ENCODE results near the gene MYH10.

Gene MYH10

DNA sequence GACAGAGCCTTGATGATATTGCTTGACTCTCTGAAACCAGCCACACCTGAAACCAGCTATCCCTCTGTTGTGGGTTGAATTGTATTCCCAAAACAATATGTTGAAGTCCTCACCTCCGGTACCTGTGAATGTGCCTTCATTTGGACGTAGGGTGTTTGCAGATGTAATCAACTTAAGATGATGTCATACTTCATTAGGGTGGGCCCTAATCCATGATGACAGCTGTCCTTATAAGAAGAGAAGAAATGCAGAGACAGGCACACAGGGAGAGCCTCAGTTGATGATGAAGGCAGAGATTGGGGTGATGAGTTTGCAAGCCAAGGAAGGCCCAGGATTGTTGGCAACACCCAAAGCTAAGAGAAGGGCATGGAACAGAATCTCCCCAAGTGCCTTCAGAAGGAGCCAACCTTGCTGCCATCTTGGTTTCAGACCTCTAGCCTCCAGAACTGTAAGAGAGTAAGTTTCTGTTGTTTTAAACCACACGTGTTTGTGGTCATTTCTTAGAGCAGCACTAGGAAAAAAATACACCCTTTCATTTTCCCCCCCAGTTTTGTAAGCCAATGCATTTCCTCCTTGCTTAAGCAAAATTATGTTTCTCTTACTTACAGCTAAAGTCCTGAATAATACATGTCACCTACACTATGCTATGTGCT, 29.4 kb upstream of the MYH10 start:
- no peaks in the 10 kb centered on the region for H3K9me3 ChIP-seq (replicated peaks; ENCODE audit: insufficient read depth, low read length)

DNA sequence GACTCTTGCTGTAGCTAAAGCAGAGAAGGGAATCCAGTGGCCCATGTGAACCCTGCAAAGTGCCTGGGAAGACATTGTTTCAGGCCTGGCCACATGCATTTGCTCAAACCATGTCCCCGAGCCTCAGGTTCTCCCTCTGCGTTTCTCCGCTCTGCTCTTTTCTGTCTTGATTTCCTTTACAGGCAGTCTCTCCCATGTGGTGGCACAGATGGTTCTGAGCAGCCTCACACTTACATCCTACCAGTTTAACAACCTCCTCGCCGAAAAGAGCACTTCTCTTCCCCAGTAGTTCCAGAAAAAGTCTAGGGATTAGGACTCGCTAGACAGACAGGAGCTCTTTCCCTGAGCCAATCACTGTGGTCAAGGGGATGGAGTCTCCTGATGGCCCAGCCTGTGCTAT, 28.3 kb upstream of the MYH10 start:
- Histone ChIP-seq H3K4me1 (ENCODE audit: low read length) (peaks cover 45% of the 10 kb centered on the region), H2AFZ (ENCODE audit: low read length) (no peak overlapping the region), H3K9me3 (replicated peaks; ENCODE audit: insufficient read depth, low read length) (no peaks in the 10 kb centered on the region), H3K79me2 (ENCODE audit: low read length) (no peaks in the 10 kb centered on the region), H3K27ac (ENCODE audit: low read length) (no peak overlapping the region), H3K27me3 (replicated peaks; ENCODE audit: insufficient read depth, low read length) (no peaks in the 10 kb centered on the region), H3F3A (ENCODE audit: insufficient read depth, low read length) (peaks cover 21% of the 10 kb centered on the region), H3K36me3 (replicated peaks; ENCODE audit: insufficient read depth, low read length) (no peaks in the 10 kb centered on the region), H3K9me2 (replicated peaks; ENCODE audit: insufficient read depth, low read length) (no peaks in the 10 kb centered on the region), H3K9ac (ENCODE audit: low read length) (no peak overlapping the region), H4K20me1 (ENCODE audit: insufficient read depth, low read length) (no peaks in the 10 kb centered on the region), H3K4me3 (ENCODE audit: low read length) (no peak overlapping the region), H3K4me2 (ENCODE audit: low read depth, low read length) (no peak overlapping the region)
- TF ChIP-seq, protein P1, sequence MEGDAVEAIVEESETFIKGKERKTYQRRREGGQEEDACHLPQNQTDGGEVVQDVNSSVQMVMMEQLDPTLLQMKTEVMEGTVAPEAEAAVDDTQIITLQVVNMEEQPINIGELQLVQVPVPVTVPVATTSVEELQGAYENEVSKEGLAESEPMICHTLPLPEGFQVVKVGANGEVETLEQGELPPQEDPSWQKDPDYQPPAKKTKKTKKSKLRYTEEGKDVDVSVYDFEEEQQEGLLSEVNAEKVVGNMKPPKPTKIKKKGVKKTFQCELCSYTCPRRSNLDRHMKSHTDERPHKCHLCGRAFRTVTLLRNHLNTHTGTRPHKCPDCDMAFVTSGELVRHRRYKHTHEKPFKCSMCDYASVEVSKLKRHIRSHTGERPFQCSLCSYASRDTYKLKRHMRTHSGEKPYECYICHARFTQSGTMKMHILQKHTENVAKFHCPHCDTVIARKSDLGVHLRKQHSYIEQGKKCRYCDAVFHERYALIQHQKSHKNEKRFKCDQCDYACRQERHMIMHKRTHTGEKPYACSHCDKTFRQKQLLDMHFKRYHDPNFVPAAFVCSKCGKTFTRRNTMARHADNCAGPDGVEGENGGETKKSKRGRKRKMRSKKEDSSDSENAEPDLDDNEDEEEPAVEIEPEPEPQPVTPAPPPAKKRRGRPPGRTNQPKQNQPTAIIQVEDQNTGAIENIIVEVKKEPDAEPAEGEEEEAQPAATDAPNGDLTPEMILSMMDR (IDR thresholded peaks at IDR 0.05; ENCODE audit: low read length), result no peak
- TF ChIP-seq EZH2phosphoT487 (IDR thresholded peaks at IDR 0.05; ENCODE audit: low read length), result no peak
- TF ChIP-seq EZH2 (optimal IDR thresholded peaks at IDR 0.05; ENCODE audit: low read depth, low read length), result no peak
- DNase-seq, result no peak

More for the DNA sequence above, 29.4 kb upstream of the MYH10 start:
- Histone ChIP-seq H3F3A (ENCODE audit: insufficient read depth, low read length) (peaks cover 16% of the 10 kb centered on the region), H3K27ac (ENCODE audit: low read length) (peak overlapping the region; percentile 76), H3K4me3 (ENCODE audit: low read length) (no peak overlapping the region), H2AFZ (ENCODE audit: low read length) (peak overlapping the region; percentile 56), H4K20me1 (ENCODE audit: insufficient read depth, low read length) (no peaks in the 10 kb centered on the region), H3K36me3 (replicated peaks; ENCODE audit: insufficient read depth, low read length) (no peaks in the 10 kb centered on the region), H3K4me1 (ENCODE audit: low read length) (peaks cover 36% of the 10 kb centered on the region), H3K9me2 (replicated peaks; ENCODE audit: insufficient read depth, low read length) (no peaks in the 10 kb centered on the region), H3K27me3 (replicated peaks; ENCODE audit: insufficient read depth, low read length) (no peaks in the 10 kb centered on the region), H3K4me2 (ENCODE audit: low read depth, low read length) (peak overlapping the region; percentile 55; the same call in 1 of the 2 replicates), H3K9ac (ENCODE audit: low read length) (no peak overlapping the region), H3K79me2 (ENCODE audit: low read length) (no peaks in the 10 kb centered on the region)
- DNase-seq, result peak; percentile 81
- TF ChIP-seq EZH2 (optimal IDR thresholded peaks at IDR 0.05; ENCODE audit: low read depth, low read length), result no peak
- TF ChIP-seq EZH2phosphoT487 (IDR thresholded peaks at IDR 0.05; ENCODE audit: low read length), result no peak
- TF ChIP-seq, protein P1 (IDR thresholded peaks at IDR 0.05; ENCODE audit: low read length), result no peak

DNA sequence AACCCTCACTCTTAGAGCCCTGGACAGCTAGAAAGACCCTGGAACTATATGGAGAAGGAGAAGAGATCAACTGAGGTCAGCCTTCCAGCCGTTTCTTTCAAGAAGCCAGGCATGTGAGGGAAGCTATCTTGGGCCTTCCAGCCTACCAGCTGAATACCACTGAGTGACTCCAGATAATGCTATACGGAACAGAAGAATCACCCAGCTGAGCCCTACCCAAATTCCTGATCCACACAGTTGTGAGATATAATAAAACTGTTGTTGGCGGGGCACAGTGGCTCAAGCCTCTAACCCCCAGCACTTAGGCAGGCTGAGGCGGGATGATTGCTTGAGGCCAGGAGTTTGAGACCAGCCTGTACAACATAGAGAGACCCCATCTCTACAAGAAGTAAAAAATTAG, 26.2 kb upstream of the MYH10 start:
- Histone ChIP-seq H3K9me3 (replicated peaks; ENCODE audit: insufficient read depth, low read length) (no peaks in the 10 kb centered on the region), H3K27ac (ENCODE audit: low read length) (no peak overlapping the region), H3K4me1 (ENCODE audit: low read length) (peaks cover 45% of the 10 kb centered on the region), H3F3A (ENCODE audit: insufficient read depth, low read length) (peaks cover 21% of the 10 kb centered on the region), H3K79me2 (ENCODE audit: low read length) (no peaks in the 10 kb centered on the region), H3K4me3 (ENCODE audit: low read length) (no peak overlapping the region), H3K9me2 (replicated peaks; ENCODE audit: insufficient read depth, low read length) (no peaks in the 10 kb centered on the region), H3K9ac (ENCODE audit: low read length) (no peak overlapping the region), H4K20me1 (ENCODE audit: insufficient read depth, low read length) (no peaks in the 10 kb centered on the region), H3K4me2 (ENCODE audit: low read depth, low read length) (no peak overlapping the region), H2AFZ (ENCODE audit: low read length) (no peak overlapping the region), H3K36me3 (replicated peaks; ENCODE audit: insufficient read depth, low read length) (no peaks in the 10 kb centered on the region), H3K27me3 (replicated peaks; ENCODE audit: insufficient read depth, low read length) (no peaks in the 10 kb centered on the region)
- no peak for DNase-seq
- TF ChIP-seq EZH2phosphoT487 (IDR thresholded peaks at IDR 0.05; ENCODE audit: low read length), result no peak
- TF ChIP-seq EZH2 (optimal IDR thresholded peaks at IDR 0.05; ENCODE audit: low read depth, low read length), result no peak

DNA sequence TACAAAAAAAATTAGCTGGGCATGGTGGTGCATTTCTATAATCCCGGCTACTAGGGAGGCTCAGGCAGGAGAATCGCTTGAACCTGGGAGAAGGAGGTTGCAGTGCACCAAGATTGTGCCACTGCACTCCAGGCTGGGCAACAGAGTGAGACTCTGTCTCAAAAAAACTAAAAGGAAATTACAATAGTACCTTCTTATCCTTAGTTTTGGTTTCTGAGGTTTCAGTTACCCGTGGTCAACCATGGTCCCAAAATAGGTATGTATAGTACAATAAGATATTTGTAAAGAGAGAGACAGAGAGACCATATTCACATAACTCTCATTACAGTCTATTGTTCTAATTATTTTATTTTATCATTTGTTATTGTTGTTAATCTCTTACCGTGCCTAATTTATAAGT, 24.3 kb upstream of the MYH10 start:
- H3K27ac ChIP-seq (ENCODE audit: low read length), result peak overlapping the region; percentile 26; the same call in 1 of the 2 replicates
- H3K9ac ChIP-seq (ENCODE audit: low read length), result no peak overlapping the region
- TF ChIP-seq, protein P1 (IDR thresholded peaks at IDR 0.05; ENCODE audit: low read length), result no peak
- TF ChIP-seq EZH2phosphoT487 (IDR thresholded peaks at IDR 0.05; ENCODE audit: low read length), result no peak
- TF ChIP-seq EZH2 (optimal IDR thresholded peaks at IDR 0.05; ENCODE audit: low read depth, low read length), result no peak
- peak overlapping the region; percentile 59; the same call in 1 of the 2 replicates for H3K4me2 ChIP-seq (ENCODE audit: low read depth, low read length)
- no peaks in the 10 kb centered on the region for H4K20me1 ChIP-seq (ENCODE audit: insufficient read depth, low read length)
- no peak overlapping the region for H3K4me3 ChIP-seq (ENCODE audit: low read length)
- no peaks in the 10 kb centered on the region for H3K9me3 ChIP-seq (replicated peaks; ENCODE audit: insufficient read depth, low read length)
- no peaks in the 10 kb centered on the region for H3K9me2 ChIP-seq (replicated peaks; ENCODE audit: insufficient read depth, low read length)
- DNase-seq, result peak; percentile 76
- H3K36me3 ChIP-seq (replicated peaks; ENCODE audit: insufficient read depth, low read length), result no peaks in the 10 kb centered on the region
- H3K27me3 ChIP-seq (replicated peaks; ENCODE audit: insufficient read depth, low read length), result no peaks in the 10 kb centered on the region
- H2AFZ ChIP-seq (ENCODE audit: low read length), result no peak overlapping the region
- peaks cover 15% of the 10 kb centered on the region for H3F3A ChIP-seq (ENCODE audit: insufficient read depth, low read length)
- peaks cover 35% of the 10 kb centered on the region for H3K4me1 ChIP-seq (ENCODE audit: low read length)
- no peaks in the 10 kb centered on the region for H3K79me2 ChIP-seq (ENCODE audit: low read length)

Data from MM.1S (cell line).